Vagina (tissue), 2 donors: Measurements from ENCODE around the gene SPOCK1.

ENCODE experiments used
- POLR2A ChIP-seq, 2 donors: fragments of 450-650 bp; IDR thresholded peaks; one replicate each; pipeline ENCODE4 v1.6.1; 2017; ENCODE audit warnings: antibody characterized with exemption in 2 of 2, mild to moderate bottlenecking in 2 of 2, moderate library complexity in 2 of 2
- POLR2AphosphoS5 ChIP-seq, 2 donors: sonication (generic); formaldehyde crosslinking; IDR thresholded peaks; one replicate each; pipeline ENCODE4 v1.9.0; 2017; ENCODE audit warnings: antibody characterized with exemption in 2 of 2, mild to moderate bottlenecking in 2 of 2, low read depth in 1 of 2; ENCODE audit not compliant: insufficient read depth in 1 of 2
- TF ChIP-seq, protein P1 (sequence below), 3 experiments: fragments of 450-650 bp in 2 of 3; fragments of 200-600 bp in 1 of 3; sonication (generic) in 1 of 3; IDR thresholded peaks; one replicate each; pipeline ENCODE4 v1.5.1; 2017 to 2019; ENCODE audit warnings: antibody characterized with exemption in 3 of 3, mild to moderate bottlenecking in 2 of 3, moderate library complexity in 2 of 3

DNA sequence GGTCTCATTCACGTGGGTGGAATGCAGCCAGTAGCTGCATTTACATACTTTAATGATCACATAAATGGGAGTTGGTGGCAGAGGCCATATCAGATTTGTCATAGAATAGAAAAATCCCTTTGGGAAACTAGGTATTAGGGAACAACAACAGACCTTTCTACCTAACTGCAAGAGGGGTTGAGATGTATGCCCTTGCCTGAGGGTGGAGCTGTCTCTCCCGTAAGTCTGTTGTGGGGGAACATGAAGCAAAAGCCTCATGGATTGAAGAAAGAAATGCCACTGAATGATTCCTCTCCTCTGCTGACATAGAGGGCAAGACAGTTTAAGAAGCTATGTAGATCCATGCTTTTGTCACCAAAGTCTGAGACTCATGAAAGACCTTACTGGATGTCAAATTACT lies 461.3 kb downstream of the SPOCK1 start:
- no peak for TF ChIP-seq POLR2AphosphoS5 (IDR thresholded peaks at IDR 0.05; ENCODE audit: insufficient read depth in 1 of 2, low read depth in 1 of 2)
- TF ChIP-seq, protein P1, sequence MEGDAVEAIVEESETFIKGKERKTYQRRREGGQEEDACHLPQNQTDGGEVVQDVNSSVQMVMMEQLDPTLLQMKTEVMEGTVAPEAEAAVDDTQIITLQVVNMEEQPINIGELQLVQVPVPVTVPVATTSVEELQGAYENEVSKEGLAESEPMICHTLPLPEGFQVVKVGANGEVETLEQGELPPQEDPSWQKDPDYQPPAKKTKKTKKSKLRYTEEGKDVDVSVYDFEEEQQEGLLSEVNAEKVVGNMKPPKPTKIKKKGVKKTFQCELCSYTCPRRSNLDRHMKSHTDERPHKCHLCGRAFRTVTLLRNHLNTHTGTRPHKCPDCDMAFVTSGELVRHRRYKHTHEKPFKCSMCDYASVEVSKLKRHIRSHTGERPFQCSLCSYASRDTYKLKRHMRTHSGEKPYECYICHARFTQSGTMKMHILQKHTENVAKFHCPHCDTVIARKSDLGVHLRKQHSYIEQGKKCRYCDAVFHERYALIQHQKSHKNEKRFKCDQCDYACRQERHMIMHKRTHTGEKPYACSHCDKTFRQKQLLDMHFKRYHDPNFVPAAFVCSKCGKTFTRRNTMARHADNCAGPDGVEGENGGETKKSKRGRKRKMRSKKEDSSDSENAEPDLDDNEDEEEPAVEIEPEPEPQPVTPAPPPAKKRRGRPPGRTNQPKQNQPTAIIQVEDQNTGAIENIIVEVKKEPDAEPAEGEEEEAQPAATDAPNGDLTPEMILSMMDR (IDR thresholded peaks at IDR 0.05) = no peak
- no peak for TF ChIP-seq POLR2A (IDR thresholded peaks at IDR 0.05)
